DMS 273 treated with DMSO at 0.1 percent for 48 hours (cell line): ENCODE results near the gene CR1L.
"Not testable (repeated sequence)": the region's sequence is repeated elsewhere in the genome, so short reads cannot be mapped to it uniquely, and the experiment has no call there.

ENCODE experiments used
- DNase-seq: peaks from one replicate; lab custom pipeline; 2025; lab: John Stamatoyannopoulos, UW

Gene CR1L

GRCh38 chr1:207682872-207683434 is 38.0 kb downstream of the CR1L start:
- not testable (repeated sequence) for DNase-seq

- not testable (repeated sequence) for DNase-seq
Measured at GRCh38 chr1:207690551-207690950, 45.6 kb downstream of the CR1L start.

GRCh38 chr1:207691010-207691409 is 46.1 kb downstream of the CR1L start:
- DNase-seq, result no peak

GRCh38 chr1:207691841-207692240 is 46.9 kb downstream of the CR1L start:
- no peak for DNase-seq

GRCh38 chr1:207692291-207692690 is 47.4 kb downstream of the CR1L start:
- DNase-seq, result not testable (repeated sequence)

GRCh38 chr1:207695891-207696290 is 51.0 kb downstream of the CR1L start:
- DNase-seq, result no peak

GRCh38 chr1:207698822-207699483 is 54.0 kb downstream of the CR1L start:
- DNase-seq, result peak; percentile 18

- no peak for DNase-seq
Measured at GRCh38 chr1:207702317-207702716, 57.4 kb downstream of the CR1L start.

GRCh38 chr1:207703712-207704111 is 58.8 kb downstream of the CR1L start:
- DNase-seq, result no peak

GRCh38 chr1:207708004-207708403 is 63.1 kb downstream of the CR1L start:
- DNase-seq, result not testable (repeated sequence)

GRCh38 chr1:207711285-207711684 is 66.4 kb downstream of the CR1L start:
- no peak for DNase-seq

- not testable (repeated sequence) for DNase-seq
Measured at GRCh38 chr1:207712701-207713100, 67.8 kb downstream of the CR1L start.

- DNase-seq, result no peak
Measured at GRCh38 chr1:207713529-207713928, 68.6 kb downstream of the CR1L start.

- no peak for DNase-seq
Measured at GRCh38 chr1:207719234-207719633, 74.3 kb downstream of the CR1L start.

GRCh38 chr1:207728200-207728858 is 83.4 kb downstream of the CR1L start:
- DNase-seq, result not testable (repeated sequence)

- not testable (repeated sequence) for DNase-seq
Measured at GRCh38 chr1:207737503-207738157, 92.7 kb downstream of the CR1L start.

GRCh38 chr1:207738158-207738659 is 93.3 kb downstream of the CR1L start:
- not testable (repeated sequence) for DNase-seq

- DNase-seq, result no peak
Measured at GRCh38 chr1:207740207-207740606, 95.3 kb downstream of the CR1L start.

GRCh38 chr1:207742850-207743555 is 98.1 kb downstream of the CR1L start:
- no peak for DNase-seq

- no peak for DNase-seq
Measured at GRCh38 chr1:207744000-207744534, 99.1 kb downstream of the CR1L start.

- DNase-seq, result no peak
Measured at GRCh38 chr1:207745285-207745684, 100.4 kb downstream of the CR1L start.
